ENCODE measurements around the gene AFF2. TPM values are rescaled to one million over a fixed set of nuclear protein-coding genes. Genes with fewer than 3 reads are reported as not detected.

The AFF2 gene
- total and polyA plus RNA-seq, 8 donors = 0.10 to 84.0 (median 0.72) TPM; not detected in 3

- no peaks in the 10 kb centered on the region for H3K4me1 ChIP-seq
- no peaks in the 10 kb centered on the region for H3K36me3 ChIP-seq
- no peak overlapping the region for H3K4me3 ChIP-seq
- H3K27ac ChIP-seq = no peak overlapping the region
- intact Hi-C loops (cut with DNase I; ENCODE audit: low total_unique reads) = no loop called here
- DNase-seq = no peak
- H3K27me3 ChIP-seq = no peaks in the 10 kb centered on the region
- TF ChIP-seq EP300 (IDR thresholded peaks at IDR 0.05) (no peak), POLR2A (IDR thresholded peaks at IDR 0.05) (no peak), POLR2AphosphoS5 (IDR thresholded peaks at IDR 0.05) (no peak)
- TF ChIP-seq, protein P1, sequence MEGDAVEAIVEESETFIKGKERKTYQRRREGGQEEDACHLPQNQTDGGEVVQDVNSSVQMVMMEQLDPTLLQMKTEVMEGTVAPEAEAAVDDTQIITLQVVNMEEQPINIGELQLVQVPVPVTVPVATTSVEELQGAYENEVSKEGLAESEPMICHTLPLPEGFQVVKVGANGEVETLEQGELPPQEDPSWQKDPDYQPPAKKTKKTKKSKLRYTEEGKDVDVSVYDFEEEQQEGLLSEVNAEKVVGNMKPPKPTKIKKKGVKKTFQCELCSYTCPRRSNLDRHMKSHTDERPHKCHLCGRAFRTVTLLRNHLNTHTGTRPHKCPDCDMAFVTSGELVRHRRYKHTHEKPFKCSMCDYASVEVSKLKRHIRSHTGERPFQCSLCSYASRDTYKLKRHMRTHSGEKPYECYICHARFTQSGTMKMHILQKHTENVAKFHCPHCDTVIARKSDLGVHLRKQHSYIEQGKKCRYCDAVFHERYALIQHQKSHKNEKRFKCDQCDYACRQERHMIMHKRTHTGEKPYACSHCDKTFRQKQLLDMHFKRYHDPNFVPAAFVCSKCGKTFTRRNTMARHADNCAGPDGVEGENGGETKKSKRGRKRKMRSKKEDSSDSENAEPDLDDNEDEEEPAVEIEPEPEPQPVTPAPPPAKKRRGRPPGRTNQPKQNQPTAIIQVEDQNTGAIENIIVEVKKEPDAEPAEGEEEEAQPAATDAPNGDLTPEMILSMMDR (IDR thresholded peaks at IDR 0.05) = no peak
- peaks cover 0 to 12% (median 4%) of the 10 kb centered on the region in 4 donors for H3K9me3 ChIP-seq
- WGBS, 5 donors = 44 to 54% (median 45%) methylated on average over 2 of the region's 2 CpGs
These were observed 325.3 kb downstream of the AFF2 start for GRCh38 chrX:148825696-148826095.

- Histone ChIP-seq H3K36me3 (no peaks in the 10 kb centered on the region), H3K4me3 (no peak overlapping the region), H3K4me1 (no peaks in the 10 kb centered on the region), H3K27me3 (no peaks in the 10 kb centered on the region), H3K27ac (no peak overlapping the region), H3K9me3 (peaks cover 0 to under 1% (median under 1%) of the 10 kb centered on the region in 4 donors)
- no peak for TF ChIP-seq POLR2AphosphoS5 (IDR thresholded peaks at IDR 0.05)
- TF ChIP-seq, protein P1 (IDR thresholded peaks at IDR 0.05) = no peak
- TF ChIP-seq POLR2A (IDR thresholded peaks at IDR 0.05) = no peak
- no peak for TF ChIP-seq EP300 (IDR thresholded peaks at IDR 0.05)
- 45 to 82% (median 60%) methylated on average over 3 to 4 of the region's 4 CpGs for WGBS, 5 donors
- intact Hi-C loops (cut with DNase I; ENCODE audit: low total_unique reads) = no loop called here
- no peak for DNase-seq
These were observed 336.3 kb downstream of the AFF2 start for GRCh38 chrX:148836741-148837140.

DNA sequence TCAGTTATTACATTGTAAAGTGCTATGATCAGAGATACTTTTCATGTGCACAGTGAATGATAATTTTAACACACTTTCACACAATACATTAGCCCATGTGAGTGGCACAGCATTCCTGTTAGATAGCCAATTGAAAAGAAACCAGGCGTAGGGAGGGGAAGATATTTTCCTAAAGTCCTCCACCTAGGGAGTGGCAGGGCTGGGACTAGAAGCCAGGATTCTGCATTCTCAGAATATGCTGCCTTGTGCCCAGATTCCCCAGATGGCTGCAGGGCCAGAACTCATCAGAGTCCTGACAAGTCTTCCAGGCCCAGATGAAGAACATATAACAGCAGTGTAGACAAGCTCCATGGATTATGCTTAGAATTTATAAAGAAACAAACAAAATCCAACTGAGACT, 350.2 kb downstream of the AFF2 start:
- no peaks in the 10 kb centered on the region for H3K36me3 ChIP-seq
- no peaks in the 10 kb centered on the region for H3K4me1 ChIP-seq
- DNase-seq = no peak
- TF ChIP-seq POLR2AphosphoS5 (IDR thresholded peaks at IDR 0.05) = no peak
- no peak for TF ChIP-seq EP300 (IDR thresholded peaks at IDR 0.05)
- TF ChIP-seq POLR2A (IDR thresholded peaks at IDR 0.05) = no peak
- TF ChIP-seq, protein P1 (IDR thresholded peaks at IDR 0.05) = no peak
- no peaks in the 10 kb centered on the region for H3K27me3 ChIP-seq
- no peaks in the 10 kb centered on the region for H3K9me3 ChIP-seq
- H3K4me3 ChIP-seq = no peak overlapping the region
- intact Hi-C loops (cut with DNase I; ENCODE audit: low total_unique reads) = no loop called here
- WGBS, 5 donors = 46 to 80% (median 67%) methylated on average over 1 of the region's 1 CpG
- no peak overlapping the region for H3K27ac ChIP-seq

DNA sequence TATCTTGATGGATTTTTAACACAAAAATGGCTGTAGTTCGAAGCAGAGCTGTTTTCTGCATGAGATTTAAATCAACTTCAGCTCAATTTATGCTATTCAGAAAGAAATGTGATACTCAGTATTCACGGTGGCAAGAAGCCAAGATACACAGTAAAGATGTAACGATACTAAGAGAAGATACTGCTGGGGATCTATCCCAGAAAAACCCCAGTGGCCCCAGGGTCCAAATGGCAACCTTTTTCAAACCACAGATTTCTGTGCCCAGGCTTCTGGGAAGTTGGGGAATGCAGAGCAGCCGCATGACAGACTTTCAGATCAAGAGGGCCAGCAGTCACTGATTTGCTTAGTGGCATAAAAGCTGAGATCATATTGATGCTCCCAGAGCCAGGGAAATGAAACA, 353.9 kb downstream of the AFF2 start:
- intact Hi-C loops (cut with DNase I; ENCODE audit: low total_unique reads) = no loop called here
- no peaks in the 10 kb centered on the region for H3K36me3 ChIP-seq
- no peaks in the 10 kb centered on the region for H3K9me3 ChIP-seq
- WGBS, 5 donors = 32 to 45% (median 38%) methylated on average over 3 to 4 of the region's 4 CpGs
- no peak overlapping the region for H3K27ac ChIP-seq
- H3K4me3 ChIP-seq = no peak overlapping the region
- DNase-seq = no peak
- H3K27me3 ChIP-seq = no peaks in the 10 kb centered on the region
- TF ChIP-seq POLR2A (IDR thresholded peaks at IDR 0.05) = no peak
- TF ChIP-seq POLR2AphosphoS5 (IDR thresholded peaks at IDR 0.05) = no peak
- TF ChIP-seq EP300 (IDR thresholded peaks at IDR 0.05) = no peak
- TF ChIP-seq, protein P1 (IDR thresholded peaks at IDR 0.05) = no peak
- no peaks in the 10 kb centered on the region for H3K4me1 ChIP-seq
